ENCODE results near the gene STAU1.
"Not testable (repeated sequence)": the region's sequence is repeated elsewhere in the genome, so short reads cannot be mapped to it uniquely, and the experiment has no call there.

Gene STAU1

DNA sequence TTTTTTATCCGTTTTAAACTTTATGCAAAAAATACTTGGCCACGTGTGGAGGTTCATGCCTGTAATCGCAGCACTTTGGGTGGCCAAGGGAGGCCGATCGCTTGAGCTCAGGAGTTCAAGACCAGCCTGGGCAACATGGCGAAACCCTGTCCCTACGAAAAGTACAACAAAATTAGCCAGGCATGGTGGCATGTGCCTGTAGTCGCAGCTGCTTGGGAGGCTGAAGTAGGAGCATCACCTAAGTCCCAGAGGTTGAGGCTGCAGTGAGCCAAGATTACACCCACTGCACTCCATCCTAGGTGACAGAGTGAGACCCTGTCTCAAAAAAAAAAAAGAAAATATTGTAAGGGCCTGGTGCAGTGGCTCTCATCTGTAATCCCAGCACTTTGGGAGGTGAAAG is 97.0 kb downstream of the STAU1 start:
- Histone ChIP-seq H3K36me3 (ENCODE audit: control insufficient read depth, insufficient read depth, low read length) (peaks cover 10% of the 10 kb centered on the region), H3K27me3 (replicated peaks; ENCODE audit: control insufficient read depth, insufficient read depth, low read length) (no peaks in the 10 kb centered on the region), H3K4me3 (replicated peaks; ENCODE audit: low read depth, low read length) (no peak overlapping the region)
- no peak for DNase-seq (ENCODE audit: extremely low read depth, insufficient read length)
- TF ChIP-seq, protein P1, sequence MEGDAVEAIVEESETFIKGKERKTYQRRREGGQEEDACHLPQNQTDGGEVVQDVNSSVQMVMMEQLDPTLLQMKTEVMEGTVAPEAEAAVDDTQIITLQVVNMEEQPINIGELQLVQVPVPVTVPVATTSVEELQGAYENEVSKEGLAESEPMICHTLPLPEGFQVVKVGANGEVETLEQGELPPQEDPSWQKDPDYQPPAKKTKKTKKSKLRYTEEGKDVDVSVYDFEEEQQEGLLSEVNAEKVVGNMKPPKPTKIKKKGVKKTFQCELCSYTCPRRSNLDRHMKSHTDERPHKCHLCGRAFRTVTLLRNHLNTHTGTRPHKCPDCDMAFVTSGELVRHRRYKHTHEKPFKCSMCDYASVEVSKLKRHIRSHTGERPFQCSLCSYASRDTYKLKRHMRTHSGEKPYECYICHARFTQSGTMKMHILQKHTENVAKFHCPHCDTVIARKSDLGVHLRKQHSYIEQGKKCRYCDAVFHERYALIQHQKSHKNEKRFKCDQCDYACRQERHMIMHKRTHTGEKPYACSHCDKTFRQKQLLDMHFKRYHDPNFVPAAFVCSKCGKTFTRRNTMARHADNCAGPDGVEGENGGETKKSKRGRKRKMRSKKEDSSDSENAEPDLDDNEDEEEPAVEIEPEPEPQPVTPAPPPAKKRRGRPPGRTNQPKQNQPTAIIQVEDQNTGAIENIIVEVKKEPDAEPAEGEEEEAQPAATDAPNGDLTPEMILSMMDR (IDR thresholded peaks at IDR 0.05; ENCODE audit: insufficient read depth, low read length, poor library complexity, severe bottlenecking), result no peak

GRCh38 chr20:49082295-49082694 is 105.8 kb downstream of the STAU1 start:
- DNase-seq (ENCODE audit: extremely low read depth, insufficient read length); H3K27me3 ChIP-seq (replicated peaks; ENCODE audit: control insufficient read depth, insufficient read depth, low read length); H3K36me3 ChIP-seq (ENCODE audit: control insufficient read depth, insufficient read depth, low read length); H3K4me3 ChIP-seq (replicated peaks; ENCODE audit: low read depth, low read length): not testable (repeated sequence)

DNA sequence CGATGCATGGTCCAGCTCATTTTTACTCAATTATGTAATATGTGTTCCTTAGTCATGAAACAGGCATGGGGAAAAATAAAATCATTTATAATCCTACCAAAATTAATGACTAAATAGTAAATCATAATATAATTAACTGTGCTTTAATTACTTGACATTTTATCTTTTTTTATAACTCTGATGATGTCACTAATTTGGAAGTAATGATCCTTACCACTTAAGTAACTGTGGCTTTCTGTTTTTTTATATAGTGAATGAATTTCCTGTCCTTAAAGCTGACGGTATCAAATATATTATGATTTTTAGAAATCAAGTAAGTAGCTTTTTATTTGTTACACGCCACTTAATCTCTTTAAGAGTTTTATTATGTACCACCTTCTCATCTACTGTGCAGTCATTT is 109.8 kb downstream of the STAU1 start:
- Histone ChIP-seq H3K36me3 (ENCODE audit: control insufficient read depth, insufficient read depth, low read length) (peaks cover 8% of the 10 kb centered on the region), H3K27me3 (replicated peaks; ENCODE audit: control insufficient read depth, insufficient read depth, low read length) (no peaks in the 10 kb centered on the region), H3K4me3 (replicated peaks; ENCODE audit: low read depth, low read length) (no peak overlapping the region)
- no peak for DNase-seq (ENCODE audit: extremely low read depth, insufficient read length)
- TF ChIP-seq, protein P1 (IDR thresholded peaks at IDR 0.05; ENCODE audit: insufficient read depth, low read length, poor library complexity, severe bottlenecking), result no peak

- DNase-seq (ENCODE audit: extremely low read depth, insufficient read length), result no peak
- Histone ChIP-seq H3K27me3 (replicated peaks; ENCODE audit: control insufficient read depth, insufficient read depth, low read length) (no peaks in the 10 kb centered on the region), H3K36me3 (ENCODE audit: control insufficient read depth, insufficient read depth, low read length) (peaks cover 8% of the 10 kb centered on the region), H3K4me3 (replicated peaks; ENCODE audit: low read depth, low read length) (no peak overlapping the region)
- TF ChIP-seq, protein P1 (IDR thresholded peaks at IDR 0.05; ENCODE audit: insufficient read depth, low read length, poor library complexity, severe bottlenecking), result no peak
These were observed 113.6 kb downstream of the STAU1 start for GRCh38 chr20:49074521-49074920.

Measured in GM06990 (cell line).